Caco-2 (cell line): ENCODE results near the gene TXNIP. TPM values are rescaled to one million over a fixed set of nuclear protein-coding genes. Genes with fewer than 3 reads are reported as not detected.

ENCODE experiments used
- BruUV-seq: library from RNA; stranded (reverse); fragments of 400-500 nt; replicated peaks from 2 replicates; lab custom pipeline; 2021; lab: Mats Ljungman, UMichigan
- CTCF ChIA-PET: fragments of 300-600 bp; sonication (Branson Sonifier 250); formaldehyde crosslinking; loops from one replicate; lab custom pipeline; 2022; ENCODE audit warnings: antibody characterized with exemption; lab: Charles Lee
- POLR2A ChIA-PET: fragments of 300-600 bp; sonication (Branson Sonifier 250); formaldehyde crosslinking; loops from one replicate; lab custom pipeline; 2022; ENCODE audit warnings: antibody characterized with exemption; lab: Charles Lee
- DNase-seq, 2 experiments: peaks; one replicate each; pipeline versions ENCODE4 v3.0.0 to v3.0.0-alpha.2; 2020 to 2022
- H3K27me3 ChIP-seq: replicated peaks from 2 replicates; pipeline ENCODE4 v1.6.0; 2011; ENCODE audit warnings: low read length; ENCODE audit not compliant: control insufficient read depth, insufficient read depth
- H3K36me3 ChIP-seq: 2 replicates; pipeline ENCODE4 v1.5.1; 2011; ENCODE audit warnings: low read length; ENCODE audit not compliant: control insufficient read depth, insufficient read depth
- H3K4me1 ChIP-seq: fragments of 250-450 bp; sonication (Bioruptor Pico); 2 replicates; pipeline ENCODE4 v1.5.1; 2020; ENCODE audit warnings: mild to moderate bottlenecking
- H3K4me3 ChIP-seq: 2 replicates; pipeline ENCODE4 v1.5.1; 2011; ENCODE audit warnings: low read depth, mild to moderate bottlenecking, control low read depth, low read length
- H3K9me3 ChIP-seq: fragments of 250-450 bp; sonication (Bioruptor Pico); 2 replicates; pipeline ENCODE4 v1.5.1; 2020; ENCODE audit warnings: mild to moderate bottlenecking, moderate library complexity
- H3K27ac Mint-ChIP-seq: one replicate; pipeline ENCODE4 v1.8.0; 2022; ENCODE audit warnings: mixed read lengths; ENCODE audit not compliant: unreplicated experiment
- H3K27me3 Mint-ChIP-seq: one replicate; pipeline ENCODE4 v1.8.0; 2022; ENCODE audit warnings: mixed read lengths; ENCODE audit not compliant: insufficient read depth, unreplicated experiment
- H3K36me3 Mint-ChIP-seq: one replicate; pipeline ENCODE4 v1.8.0; 2022; ENCODE audit warnings: mild to moderate bottlenecking, mixed read lengths; ENCODE audit not compliant: insufficient read depth, unreplicated experiment
- H3K4me1 Mint-ChIP-seq: one replicate; pipeline ENCODE4 v1.8.0; 2022; ENCODE audit warnings: low read depth, mixed read lengths; ENCODE audit not compliant: unreplicated experiment
- H3K4me3 Mint-ChIP-seq: one replicate; pipeline ENCODE4 v1.8.0; 2022; ENCODE audit warnings: mild to moderate bottlenecking, moderate library complexity, mixed read lengths; ENCODE audit not compliant: unreplicated experiment
- H3K9me3 Mint-ChIP-seq: one replicate; pipeline ENCODE4 v1.8.0; 2022; ENCODE audit warnings: mixed read lengths; ENCODE audit not compliant: unreplicated experiment
- CTCF ChIP-seq, 2 experiments: fragments of 200-600 bp in 1 of 2; IDR thresholded peaks; 1 replicate in 1 of 2; 2 replicates in 1 of 2; pipeline versions ENCODE4 v1.5.1 to v1.8.0; 2011 to 2022; ENCODE audit warnings: antibody characterized with exemption in 1 of 2, control low read depth in 1 of 2, inconsistent platforms in 1 of 2, low read depth in 1 of 2, low read length in 1 of 2, mild to moderate bottlenecking in 1 of 2, moderate library complexity in 1 of 2; ENCODE audit not compliant: insufficient read depth in 1 of 2, severe bottlenecking in 1 of 2, unreplicated experiment in 1 of 2
- intact Hi-C: fragments of 100-400 bp; cut with micrococcal nuclease; formaldehyde crosslinking; loops from one replicate; pipeline ENCODE4 v1.10.0; 2022; ENCODE audit not compliant: unreplicated experiment
- total RNA-seq: library from RNA; stranded (reverse); gene quantifications from 2 replicates; pipeline ENCODE4 v1.2.3, GENCODE V29; 2022

TXNIP gene
- total RNA-seq, 1 experiment from 2014 or later, result 27.5 TPM

GRCh38 chr1:146010126-146010738 lies 13.9 kb upstream of the TXNIP start:
- intact Hi-C loops, result loop anchor here (5.0 kb wide), 1 partner anchor 48 kb away; the partner anchor contains the start of genes ANKRD34A and POLR3GL
- Histone ChIP-seq H3K4me3 (no peak overlapping the region), H3K9me3 (no peaks in the 10 kb centered on the region), H3K27me3 (no peaks in the 10 kb centered on the region), H3K36me3 (no peaks in the 10 kb centered on the region), H3K4me1 (0 out of 2 replicates have a peak, but pooled peaks cover 3% of the 10 kb centered on the region)
- ChIA-PET POLR2A (no interaction called here), CTCF (interaction anchor here (1.4 kb wide), 1 partner anchor 119 kb away, joined by 4 read pairs; no protein-coding TSS in a partner anchor)
- Mint-ChIP-seq H3K36me3 (no peaks in the 10 kb centered on the region), H3K27me3 (no peaks in the 10 kb centered on the region), H3K27ac (no peak overlapping the region), H3K4me3 (no peak overlapping the region), H3K4me1 (peaks cover 12% of the 10 kb centered on the region), H3K9me3 (no peaks in the 10 kb centered on the region)
- no peak for TF ChIP-seq CTCF (IDR thresholded peaks at IDR 0.05; ENCODE audit: insufficient read depth in 1 of 2, low read depth in 1 of 2, low read length in 1 of 2, severe bottlenecking in 1 of 2, unreplicated experiment in 1 of 2)
- no TSS peak for BruUV-seq
- no peak for DNase-seq

GRCh38 chr1:146007489-146008133 lies 11.2 kb upstream of the TXNIP start:
- peaks cover 4% of the 10 kb centered on the region for H3K4me1 Mint-ChIP-seq
- no peaks in the 10 kb centered on the region for H3K9me3 Mint-ChIP-seq
- CTCF ChIA-PET, result interaction anchor here (1.0 to 2.1 kb wide), 8 partner anchors 16 to 162 kb away, joined by 3 to 22 read pairs (median 4); partner anchors contain the start of gene NUDT17
- BruUV-seq, result no TSS peak
- POLR2A ChIA-PET, result no interaction called here
- H3K4me3 Mint-ChIP-seq, result no peak overlapping the region
- Histone ChIP-seq H3K27me3 (no peaks in the 10 kb centered on the region), H3K9me3 (no peaks in the 10 kb centered on the region), H3K4me1 (0 out of 2 replicates have a peak, but pooled peaks cover 3% of the 10 kb centered on the region), H3K4me3 (no peak overlapping the region), H3K36me3 (no peaks in the 10 kb centered on the region)
- no peak overlapping the region for H3K27ac Mint-ChIP-seq
- intact Hi-C loops, result loop anchor here (1.0 kb wide), 4 partner anchors 11 to 115 kb away; partner anchors contain the start of gene TXNIP
- DNase-seq, result no peak
- TF ChIP-seq CTCF (IDR thresholded peaks at IDR 0.05; ENCODE audit: insufficient read depth in 1 of 2, low read depth in 1 of 2, low read length in 1 of 2, severe bottlenecking in 1 of 2, unreplicated experiment in 1 of 2), result no peak
- H3K36me3 Mint-ChIP-seq, result no peaks in the 10 kb centered on the region
- no peaks in the 10 kb centered on the region for H3K27me3 Mint-ChIP-seq

- Histone ChIP-seq H3K9me3 (no peaks in the 10 kb centered on the region), H3K4me3 (no peak overlapping the region), H3K36me3 (no peaks in the 10 kb centered on the region), H3K4me1 (peaks cover 4% of the 10 kb centered on the region; the same call in 1 of the 2 replicates), H3K27me3 (no peaks in the 10 kb centered on the region)
- TF ChIP-seq CTCF (IDR thresholded peaks at IDR 0.05; ENCODE audit: insufficient read depth in 1 of 2, low read depth in 1 of 2, low read length in 1 of 2, severe bottlenecking in 1 of 2, unreplicated experiment in 1 of 2), result no peak
- Mint-ChIP-seq H3K27ac (no peak overlapping the region), H3K36me3 (peaks cover under 1% of the 10 kb centered on the region), H3K4me1 (peaks cover 11% of the 10 kb centered on the region), H3K27me3 (no peaks in the 10 kb centered on the region), H3K4me3 (no peak overlapping the region), H3K9me3 (no peaks in the 10 kb centered on the region)
- CTCF ChIA-PET, result interaction anchor here (0.6 kb wide), 1 partner anchor 12 kb away, joined by 3 read pairs; no protein-coding TSS in a partner anchor
- intact Hi-C loops, result no loop called here
- DNase-seq, result no peak
- BruUV-seq, result no TSS peak
- POLR2A ChIA-PET, result no interaction called here
These were observed 5.3 kb upstream of the TXNIP start for GRCh38 chr1:146001709-146002108.
